ENCODE results near the gene TTC33. TPM values are rescaled to one million over a fixed set of nuclear protein-coding genes. Genes with fewer than 3 reads are reported as not detected.

TTC33 gene
- total RNA-seq, 2 donors from 2014 or later, result 13.5 to 19.3 TPM

DNA sequence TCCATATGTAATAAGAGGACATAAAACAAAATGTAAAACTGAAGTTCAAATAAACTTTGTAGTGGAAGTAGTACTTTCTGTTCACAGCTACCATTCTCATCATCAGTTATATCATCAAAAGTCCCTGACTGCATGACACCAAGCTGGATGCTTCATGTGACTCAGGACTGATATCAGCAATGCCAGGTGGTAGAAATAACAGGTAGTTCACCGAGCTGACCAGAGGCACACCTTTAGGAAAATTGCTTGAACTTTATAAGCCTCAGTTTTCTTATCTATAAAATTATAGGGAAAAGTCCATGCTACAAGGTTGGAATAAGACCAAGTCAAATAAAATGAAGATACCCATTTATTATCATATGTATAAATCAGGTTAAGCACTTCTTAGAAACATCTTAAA lies 200.9 kb downstream of the TTC33 start:
- no peak for DNase-seq
- Histone ChIP-seq H3K27me3 (ENCODE audit: control insufficient read depth, insufficient read depth, low read length, poor library complexity, severe bottlenecking) (no peaks in the 10 kb centered on the region), H3K4me1 (ENCODE audit: control insufficient read depth, insufficient read depth, low read length) (no peaks in the 10 kb centered on the region), H3K36me3 (ENCODE audit: control insufficient read depth, insufficient read depth, low read length) (no peaks in the 10 kb centered on the region), H3K9ac (ENCODE audit: extremely low read depth, low read length, poor library complexity, severe bottlenecking) (no peak overlapping the region), H3K4me3 (ENCODE audit: low read length) (no peak overlapping the region), H3K27ac (ENCODE audit: low read depth, low read length) (no peak overlapping the region), H3K9me3 (ENCODE audit: control insufficient read depth, low read length) (no peaks in the 10 kb centered on the region)
- WGBS, 2 experiments (ENCODE audit: insufficient coverage in 1 of 2, insufficient read length in 1 of 2), result 82% methylated on average over 1 of the region's 1 CpG; no CpG with 5 or more reads in 1 of the 2 experiments
- H3K9me3 Mint-ChIP-seq, result no peaks in the 10 kb centered on the region
- H3K27ac Mint-ChIP-seq, result no peak overlapping the region
- TF ChIP-seq, protein P1, sequence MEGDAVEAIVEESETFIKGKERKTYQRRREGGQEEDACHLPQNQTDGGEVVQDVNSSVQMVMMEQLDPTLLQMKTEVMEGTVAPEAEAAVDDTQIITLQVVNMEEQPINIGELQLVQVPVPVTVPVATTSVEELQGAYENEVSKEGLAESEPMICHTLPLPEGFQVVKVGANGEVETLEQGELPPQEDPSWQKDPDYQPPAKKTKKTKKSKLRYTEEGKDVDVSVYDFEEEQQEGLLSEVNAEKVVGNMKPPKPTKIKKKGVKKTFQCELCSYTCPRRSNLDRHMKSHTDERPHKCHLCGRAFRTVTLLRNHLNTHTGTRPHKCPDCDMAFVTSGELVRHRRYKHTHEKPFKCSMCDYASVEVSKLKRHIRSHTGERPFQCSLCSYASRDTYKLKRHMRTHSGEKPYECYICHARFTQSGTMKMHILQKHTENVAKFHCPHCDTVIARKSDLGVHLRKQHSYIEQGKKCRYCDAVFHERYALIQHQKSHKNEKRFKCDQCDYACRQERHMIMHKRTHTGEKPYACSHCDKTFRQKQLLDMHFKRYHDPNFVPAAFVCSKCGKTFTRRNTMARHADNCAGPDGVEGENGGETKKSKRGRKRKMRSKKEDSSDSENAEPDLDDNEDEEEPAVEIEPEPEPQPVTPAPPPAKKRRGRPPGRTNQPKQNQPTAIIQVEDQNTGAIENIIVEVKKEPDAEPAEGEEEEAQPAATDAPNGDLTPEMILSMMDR (conservative IDR thresholded peaks at IDR 0.05), result no peak
- no peaks in the 10 kb centered on the region for H3K27me3 Mint-ChIP-seq (ENCODE audit: insufficient read depth)
- H3K36me3 Mint-ChIP-seq (ENCODE audit: low read depth), result no peaks in the 10 kb centered on the region
- H3K4me1 Mint-ChIP-seq, result no peaks in the 10 kb centered on the region
- no peak overlapping the region for H3K4me3 Mint-ChIP-seq

DNA sequence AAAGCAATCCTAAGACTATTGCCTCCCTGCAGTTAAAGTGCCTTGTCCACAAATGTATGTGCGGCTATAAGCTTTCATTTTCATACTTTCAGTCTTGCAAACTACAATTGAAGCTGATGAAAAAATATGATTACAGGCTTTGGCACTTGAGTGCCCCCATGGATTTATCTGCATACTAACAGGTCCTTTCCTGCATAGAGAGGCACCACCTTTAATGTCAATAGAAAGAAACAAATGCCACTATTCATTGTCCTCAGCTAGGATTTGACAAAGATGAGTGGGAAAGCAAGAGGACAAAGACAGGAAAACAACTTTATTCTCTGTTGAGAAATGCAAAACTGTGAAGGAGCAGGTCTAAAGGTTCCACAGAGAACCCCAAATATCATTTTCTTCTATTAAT lies 201.7 kb downstream of the TTC33 start:
- TF ChIP-seq, protein P1 (conservative IDR thresholded peaks at IDR 0.05), result no peak
- WGBS, 2 experiments (ENCODE audit: insufficient coverage in 1 of 2, insufficient read length in 1 of 2), result 97 to 100% methylated on average over 1 of the region's 1 CpG
- H3K9ac ChIP-seq (ENCODE audit: extremely low read depth, low read length, poor library complexity, severe bottlenecking), result no peak overlapping the region
- H3K27me3 ChIP-seq (ENCODE audit: control insufficient read depth, insufficient read depth, low read length, poor library complexity, severe bottlenecking), result no peaks in the 10 kb centered on the region
- Mint-ChIP-seq H3K27ac (no peak overlapping the region), H3K4me3 (no peak overlapping the region), H3K36me3 (ENCODE audit: low read depth) (no peaks in the 10 kb centered on the region), H3K9me3 (no peaks in the 10 kb centered on the region), H3K4me1 (no peaks in the 10 kb centered on the region), H3K27me3 (ENCODE audit: insufficient read depth) (no peaks in the 10 kb centered on the region)
- no peak overlapping the region for H3K4me3 ChIP-seq (ENCODE audit: low read length)
- no peaks in the 10 kb centered on the region for H3K9me3 ChIP-seq (ENCODE audit: control insufficient read depth, low read length)
- DNase-seq, result no peak
- no peak overlapping the region for H3K27ac ChIP-seq (ENCODE audit: low read depth, low read length)
- H3K4me1 ChIP-seq (ENCODE audit: control insufficient read depth, insufficient read depth, low read length), result no peaks in the 10 kb centered on the region
- H3K36me3 ChIP-seq (ENCODE audit: control insufficient read depth, insufficient read depth, low read length), result no peaks in the 10 kb centered on the region

- H3K9me3 Mint-ChIP-seq, result no peaks in the 10 kb centered on the region
- no peak overlapping the region for H3K27ac ChIP-seq (ENCODE audit: low read depth, low read length)
- H3K27ac Mint-ChIP-seq, result no peak overlapping the region
- WGBS, 2 experiments (ENCODE audit: insufficient coverage in 1 of 2, insufficient read length in 1 of 2), result 88 to 90% methylated on average over 2 to 3 of the region's 3 CpGs
- no peak overlapping the region for H3K4me3 ChIP-seq (ENCODE audit: low read length)
- no peaks in the 10 kb centered on the region for H3K9me3 ChIP-seq (ENCODE audit: control insufficient read depth, low read length)
- no peaks in the 10 kb centered on the region for H3K4me1 Mint-ChIP-seq
- H3K4me1 ChIP-seq (ENCODE audit: control insufficient read depth, insufficient read depth, low read length), result no peaks in the 10 kb centered on the region
- TF ChIP-seq, protein P1 (conservative IDR thresholded peaks at IDR 0.05), result no peak
- H3K36me3 ChIP-seq (ENCODE audit: control insufficient read depth, insufficient read depth, low read length), result no peaks in the 10 kb centered on the region
- H3K27me3 Mint-ChIP-seq (ENCODE audit: insufficient read depth), result no peaks in the 10 kb centered on the region
- H3K27me3 ChIP-seq (ENCODE audit: control insufficient read depth, insufficient read depth, low read length, poor library complexity, severe bottlenecking), result no peaks in the 10 kb centered on the region
- no peaks in the 10 kb centered on the region for H3K36me3 Mint-ChIP-seq (ENCODE audit: low read depth)
- no peak for DNase-seq
- no peak overlapping the region for H3K9ac ChIP-seq (ENCODE audit: extremely low read depth, low read length, poor library complexity, severe bottlenecking)
- no peak overlapping the region for H3K4me3 Mint-ChIP-seq
Measured at GRCh38 chr5:40552981-40553380, 202.8 kb downstream of the TTC33 start.

All from endodermal cell (in vitro differentiated cells).